Omental fat pad (tissue), 4 donors: ENCODE results near the gene LRRC74A. TPM values are rescaled to one million over a fixed set of nuclear protein-coding genes. Genes with fewer than 3 reads are reported as not detected.
A peak's percentile ranks its signal among the peaks of the same experiment; 100 is the strongest.

Experiments used
- ATAC-seq: fragments of 150-250 bp; one replicate; pipeline ENCODE4 v1.9.1; 2016; ENCODE audit warnings: mild to moderate bottlenecking, moderate library complexity; ENCODE audit not compliant: low FRiP score
- DNase-seq: peaks from one replicate; pipeline ENCODE4 v3.0.0-alpha.2; 2019; ENCODE audit warnings: low spot score
- CTCF ChIP-seq, 3 donors: fragments of 450-650 bp; IDR thresholded peaks; one replicate each; pipeline ENCODE4 v1.5.1; 2016 to 2017; ENCODE audit warnings: antibody characterized with exemption in 3 of 3, mild to moderate bottlenecking in 3 of 3, moderate library complexity in 2 of 3
- total RNA-seq, 4 donors: library from RNA; depleted of rRNA; stranded (reverse); fragments of >200 nt; gene quantifications; one replicate each; pipeline ENCODE4 v1.1.0, GENCODE V29; 2016

LRRC74A gene
- total RNA-seq, 4 donors from 2014 or later: not detected

GRCh38 chr14:76784881-76785280 lies 41.3 kb upstream of the LRRC74A start:
- ATAC-seq (peak; percentile 80), DNase-seq (no peak)
- peak in 1 of 3 donors; percentile 35 for TF ChIP-seq CTCF (IDR thresholded peaks at IDR 0.05)

GRCh38 chr14:76786601-76787000 lies 39.6 kb upstream of the LRRC74A start:
- no peak for TF ChIP-seq CTCF (IDR thresholded peaks at IDR 0.05)
- no peak for ATAC-seq
- DNase-seq: no peak

GRCh38 chr14:76792422-76792821 lies 33.8 kb upstream of the LRRC74A start:
- DNase-seq (no peak), ATAC-seq (no peak)
- TF ChIP-seq CTCF (IDR thresholded peaks at IDR 0.05): no peak

GRCh38 chr14:76793324-76793723 lies 32.9 kb upstream of the LRRC74A start:
- DNase-seq (no peak), ATAC-seq (no peak)
- TF ChIP-seq CTCF (IDR thresholded peaks at IDR 0.05): no peak

GRCh38 chr14:76793956-76794355 lies 32.3 kb upstream of the LRRC74A start:
- DNase-seq (no peak), ATAC-seq (no peak)
- no peak for TF ChIP-seq CTCF (IDR thresholded peaks at IDR 0.05)

GRCh38 chr14:76806446-76806845 lies 19.8 kb upstream of the LRRC74A start:
- TF ChIP-seq CTCF (IDR thresholded peaks at IDR 0.05): no peak
- ATAC-seq (no peak), DNase-seq (no peak)

- DNase-seq: no peak
- no peak for TF ChIP-seq CTCF (IDR thresholded peaks at IDR 0.05)
Observed at GRCh38 chr14:76808011-76808410, 18.2 kb upstream of the LRRC74A start.

More at GRCh38 chr14:76808011-76808410, 18.2 kb upstream of the LRRC74A start:
- no peak for ATAC-seq
